K562 (cell line): ENCODE data around the gene MICU1. TPM values are rescaled to one million over a fixed set of nuclear protein-coding genes. Genes with fewer than 3 reads are reported as not detected.

ENCODE experiments used
- ATAC-seq: fragments of 200-7000 bp; cut with Tn5 transposase; 3 replicates; pipeline ENCODE4 v1.9.1; 2020; ENCODE audit warnings: moderate library complexity
- BruUV-seq: library from RNA; stranded (reverse); fragments of 400-500 nt; replicated peaks from 2 replicates; lab custom pipeline; 2021; lab: Mats Ljungman, UMichigan
- CTCF ChIA-PET: fragments of 300-600 bp; formaldehyde crosslinking; extraction: SDS; loops from one replicate; lab custom pipeline; 2021; ENCODE audit warnings: low intra/inter-chr PET ratio; lab: Yijun Ruan, JAX
- POLR2A ChIA-PET: fragments of 300-600, 350-650 bp; sonication (Branson Sonifier 250); formaldehyde crosslinking; extraction: SDS; loops from one replicate; lab custom pipeline; 2021; ENCODE audit warnings: antibody characterized with exemption, inconsistent platforms; lab: Yijun Ruan, JAX
- DNase-seq, 4 experiments: peaks; one replicate each; pipeline versions ENCODE4 v3.0.0 to v3.0.0-alpha.2; 2011 to 2018; ENCODE audit warnings: low spot score in 3 of 4, mixed read lengths in 3 of 4; ENCODE audit errors: extremely low read depth in 1 of 4
- FAIRE-seq: peaks from 2 replicates; lab custom pipeline; 2011; peaks lifted over from hg19 to GRCh38; lab: Jason Lieb, UNC
- H2AFZ ChIP-seq: 2 replicates; pipeline ENCODE4 v1.6.0; 2011; ENCODE audit warnings: low read depth, low read length, control low read depth, inconsistent platforms
- H3K27ac ChIP-seq: fragments of 200-600 bp; 3 replicates; pipeline ENCODE4 v1.8.0; 2011; ENCODE audit warnings: low read depth, mild to moderate bottlenecking, control low read depth, inconsistent platforms, low read length, moderate library complexity, mixed read lengths; ENCODE audit errors: extremely low read depth
- H3K27me3 ChIP-seq, 2 experiments: fragments of 300-600 bp in 1 of 2; 2 replicates in 1 of 2; 3 replicates in 1 of 2; pipeline versions ENCODE4 v1.6.0 to v1.8.0; 2011; ENCODE audit warnings: inconsistent platforms in 2 of 2, low read length in 2 of 2, mild to moderate bottlenecking in 1 of 2, mixed read lengths in 1 of 2, moderate library complexity in 1 of 2; ENCODE audit not compliant: control insufficient read depth in 2 of 2, insufficient read depth in 2 of 2
- H3K36me3 ChIP-seq: fragments of 300-600 bp; 3 replicates; pipeline ENCODE4 v1.8.0; 2011; ENCODE audit warnings: mild to moderate bottlenecking, low read length, inconsistent platforms; ENCODE audit not compliant: control insufficient read depth, insufficient read depth
- H3K4me1 ChIP-seq, 2 experiments: fragments of 200-600 bp in 1 of 2; replicated peaks in 1 of 2; 2 replicates in 1 of 2; 3 replicates in 1 of 2; pipeline versions ENCODE4 v1.5.1 to v1.8.0; 2011; ENCODE audit warnings: inconsistent platforms in 2 of 2, low read length in 2 of 2, mild to moderate bottlenecking in 1 of 2, mixed read lengths in 1 of 2, moderate library complexity in 1 of 2; ENCODE audit not compliant: control insufficient read depth in 2 of 2, insufficient read depth in 2 of 2
- H3K4me2 ChIP-seq: 2 replicates; pipeline ENCODE4 v1.6.1; 2011; ENCODE audit warnings: low read length, control low read depth, inconsistent platforms, mixed read lengths; ENCODE audit not compliant: insufficient read depth
- H3K4me3 ChIP-seq: fragments of 200-600 bp; sonication (generic), shearing (Covaris generic); 2 replicates; pipeline ENCODE4 v1.5.1; 2016; ENCODE audit warnings: control low read depth, inconsistent platforms
- H3K79me2 ChIP-seq: fragments of 200-600 bp; 3 replicates; pipeline ENCODE4 v1.8.0; 2011; ENCODE audit warnings: low read length, inconsistent platforms; ENCODE audit not compliant: control insufficient read depth, insufficient read depth
- H3K9ac ChIP-seq, 2 experiments: 2 replicates each; pipeline versions ENCODE4 v1.6.0 to v1.6.1; 2011; ENCODE audit warnings: low read depth in 2 of 2, low read length in 2 of 2, control low read depth in 1 of 2, inconsistent platforms in 1 of 2, mild to moderate bottlenecking in 1 of 2, mixed read lengths in 1 of 2; ENCODE audit not compliant: insufficient read depth in 1 of 2
- H3K9me1 ChIP-seq: one replicate; pipeline ENCODE4 v1.6.0; 2011; ENCODE audit warnings: inconsistent platforms, mild to moderate bottlenecking, low read length, moderate library complexity; ENCODE audit not compliant: control insufficient read depth, insufficient read depth
- H3K9me3 ChIP-seq: replicated peaks from 2 replicates; pipeline ENCODE4 v1.5.1; 2011; ENCODE audit warnings: low read depth, low read length, inconsistent platforms; ENCODE audit not compliant: control insufficient read depth, insufficient read depth
- H4K20me1 ChIP-seq: replicated peaks from 2 replicates; pipeline ENCODE4 v1.6.1; 2011; ENCODE audit warnings: low read length, inconsistent platforms, mixed read lengths; ENCODE audit not compliant: control insufficient read depth, insufficient read depth
- ATF7 ChIP-seq: fragments of 450-650 bp; IDR thresholded peaks from 2 replicates; pipeline ENCODE4 v1.7.1; 2014; ENCODE audit warnings: mild to moderate bottlenecking, moderate library complexity
- BHLHE40 ChIP-seq: IDR thresholded peaks from 2 replicates; pipeline ENCODE4 v1.6.1; 2011; ENCODE audit warnings: low read length, improper control_type of control experiment
- CCNT2 ChIP-seq: IDR thresholded peaks from 2 replicates; pipeline ENCODE4 v1.6.1; 2011; ENCODE audit warnings: borderline replicate concordance, low read depth, mild to moderate bottlenecking, moderate library complexity, mixed read lengths, low read length; ENCODE audit not compliant: insufficient read length; ENCODE audit errors: extremely low read depth
- CTCF ChIP-seq, 3 experiments: IDR thresholded peaks in 2 of 3; conservative IDR thresholded peaks in 1 of 3; 2 replicates each; pipeline ENCODE4 v1.5.1; 2011 to 2012; ENCODE audit warnings: low read length in 3 of 3, mild to moderate bottlenecking in 3 of 3, control low read depth in 2 of 3, improper control_type of control experiment in 1 of 3, inconsistent platforms in 1 of 3, low read depth in 1 of 3, mixed read lengths in 1 of 3, moderate library complexity in 1 of 3; ENCODE audit not compliant: insufficient read depth in 2 of 3
- ETS2 ChIP-seq: IDR thresholded peaks from 2 replicates; pipeline ENCODE4 v1.6.1; 2016; ENCODE audit warnings: borderline replicate concordance, missing genetic modification characterization, mild to moderate bottlenecking, moderate library complexity, missing compliant biosample characterization; ENCODE audit not compliant: poor library complexity, severe bottlenecking
- ETV5 ChIP-seq: sonication (generic); formaldehyde crosslinking; IDR thresholded peaks from 2 replicates; pipeline ENCODE4 v1.4.0; 2020; ENCODE audit warnings: low read depth, mild to moderate bottlenecking, missing genetic modification reagents
- JUNB ChIP-seq: fragments of 450-650 bp; formaldehyde crosslinking; conservative IDR thresholded peaks from 2 replicates; pipeline ENCODE4 v1.4.0; 2020; ENCODE audit warnings: mild to moderate bottlenecking
- NCOR1 ChIP-seq: fragments of 450-650 bp; IDR thresholded peaks from 2 replicates; pipeline ENCODE4 v1.6.1; 2016; ENCODE audit warnings: mild to moderate bottlenecking, moderate library complexity
- NR2C2 ChIP-seq, 2 experiments: fragments of 200-800 bp in 1 of 2; sonication (Bioruptor generic) in 1 of 2; sonication (generic) in 1 of 2; formaldehyde crosslinking in 1 of 2; IDR thresholded peaks; 2 replicates each; pipeline versions ENCODE4 v1.6.1 to v1.8.0; 2016 to 2022; ENCODE audit warnings: mild to moderate bottlenecking in 1 of 2, missing compliant biosample characterization in 1 of 2, missing genetic modification characterization in 1 of 2, missing genetic modification reagents in 1 of 2
- NR3C1 ChIP-seq: sonication (generic); formaldehyde crosslinking; IDR thresholded peaks from 2 replicates; pipeline ENCODE4 v1.8.1; 2022; ENCODE audit warnings: missing genetic modification reagents
- SMARCA5 ChIP-seq: fragments of 450-650 bp; IDR thresholded peaks from 2 replicates; pipeline ENCODE4 v1.6.1; 2016
- ZFX ChIP-seq: sonication (generic); formaldehyde crosslinking; IDR thresholded peaks from 2 replicates; pipeline ENCODE4 v1.8.0; 2022; ENCODE audit warnings: mild to moderate bottlenecking, missing genetic modification reagents, moderate library complexity
- WGBS: fragments of 100-300 bp; shearing (Covaris generic); methylation state at CpG from one replicate; pipeline ENCODE4 v1.1.6; 2016; ENCODE audit warnings: low coverage, mixed read lengths; ENCODE audit not compliant: insufficient coverage; ENCODE audit errors: missing lambda C conversion rate; 5-methylcytosine and 5-hydroxymethylcytosine counted together
- in situ Hi-C: fragments of 300-500 bp; cut with MboI; formaldehyde crosslinking; loops from 4 replicates; pipeline ENCODE4 v1.15.0; 2018; ENCODE audit warnings: inconsistent platforms, mixed read lengths
- intact Hi-C: fragments of 100-400 bp; cut with micrococcal nuclease; formaldehyde crosslinking; loops from 2 replicates; pipeline ENCODE4 v1.14.2; 2022
- polyA plus RNA-seq, 8 experiments: library from polyadenylated mRNA; depleted of rRNA in 4 of 8; stranded (reverse) in 5 of 8; unstranded in 3 of 8; fragments of >200 nt; fragmentation: Nextera tagmentation in 2 of 8; fragmentation: Illumina TruSeq in 1 of 8; extraction: Ambion mirVana in 2 of 8; extraction: Trizol in 1 of 8; gene quantifications; 2 replicates each; pipeline versions ENCODE4 v1.2.1 to v1.2.3, GENCODE V29; 2011 to 2014; ENCODE audit warnings: inconsistent platforms in 1 of 8, missing spikeins in 1 of 8
- total RNA-seq, 7 experiments: library from RNA; depleted of rRNA in 6 of 7; stranded (reverse); fragments of >200 nt in 6 of 7; fragmentation: Illumina TruSeq in 2 of 7; extraction: Trizol in 2 of 7; gene quantifications; 2 replicates each; pipeline versions ENCODE4 v1.2.1 to v1.2.3, GENCODE V29; 2011 to 2021; ENCODE audit warnings: low replicate concordance in 1 of 7

MICU1 gene
- total and polyA plus RNA-seq, 9 of the 15 experiments (the other 6 are each of a cell fraction or from before 2014, with no cell fraction given): 29.3 to 76.8 (median 48.4) TPM

- no peak overlapping the region for H3K27ac ChIP-seq
- H3K36me3 ChIP-seq: no peaks in the 10 kb centered on the region
- no peak overlapping the region for H2AFZ ChIP-seq
- H3K4me3 ChIP-seq: no peak overlapping the region
- H3K27me3 ChIP-seq: no peaks in the 10 kb centered on the region
- H3K4me2 ChIP-seq: no peak overlapping the region
- POLR2A ChIA-PET: interaction anchor here (1.6 kb wide), 1 partner anchor 63 kb away, joined by 3 read pairs; no protein-coding TSS in a partner anchor
- no TSS peak for BruUV-seq
- no peak for TF ChIP-seq ETV5 (CRISPR knock-in tag)
- no peak for TF ChIP-seq JUNB (CRISPR knock-in tag)
- no peak for TF ChIP-seq SMARCA5
- no peak for TF ChIP-seq ZFX (CRISPR knock-in tag)
- no peak for TF ChIP-seq NR2C2 (CRISPR knock-in tag; IDR thresholded peaks at IDR 0.05)
- no peak for TF ChIP-seq NR2C2 (tag; IDR thresholded peaks at IDR 0.05)
- TF ChIP-seq ATF7: no peak
- TF ChIP-seq CTCF (IDR thresholded peaks at IDR 0.05 in 2 of 3, conservative IDR thresholded peaks at IDR 0.05 in 1 of 3; ENCODE audit: insufficient read depth in 2 of 3, low read depth in 1 of 3, low read length in 3 of 3): no peak
- TF ChIP-seq BHLHE40: no peak
- no peak for TF ChIP-seq NR3C1 (CRISPR knock-in tag)
- TF ChIP-seq NCOR1: no peak
- no peak for TF ChIP-seq ETS2
- TF ChIP-seq CCNT2: no peak
- FAIRE-seq (no peak), DNase-seq (no peak), ATAC-seq (no peak)
- H3K9me1 ChIP-seq: no peaks in the 10 kb centered on the region
- no peak overlapping the region for H3K9ac ChIP-seq
- H4K20me1 ChIP-seq: no peaks in the 10 kb centered on the region
- H3K9me3 ChIP-seq: no peaks in the 10 kb centered on the region
- in situ Hi-C loops: no loop called here
- no peaks in the 10 kb centered on the region for H3K4me1 ChIP-seq
- intact Hi-C loops: no loop called here
- 71% methylated on average over 3 of the region's 3 CpGs for WGBS
- CTCF ChIA-PET: no interaction called here
- H3K79me2 ChIP-seq: no peaks in the 10 kb centered on the region
These were observed 180.0 kb downstream of the MICU1 start for GRCh38 chr10:72445851-72446250.
